Colonic mucosa (tissue), 4 donors: Measurements from ENCODE around the gene BZW2. TPM values are rescaled to one million over a fixed set of nuclear protein-coding genes. Genes with fewer than 3 reads are reported as not detected.

Source experiments
- DNase-seq: peaks from one replicate; pipeline ENCODE4 v3.0.0-alpha.2; 2020
- H3K27ac ChIP-seq: fragments of 200-600 bp; one replicate; pipeline ENCODE4 v1.8.0; 2021
- H3K27me3 ChIP-seq: fragments of 200-600 bp; one replicate; pipeline ENCODE4 v1.8.0; 2021
- H3K36me3 ChIP-seq: fragments of 200-600 bp; one replicate; pipeline ENCODE4 v1.8.0; 2021
- H3K4me1 ChIP-seq: fragments of 200-600 bp; one replicate; pipeline ENCODE4 v1.8.0; 2021; ENCODE audit warnings: mild to moderate bottlenecking
- H3K4me3 ChIP-seq: fragments of 200-600 bp; one replicate; pipeline ENCODE4 v1.8.0; 2021
- H3K9ac ChIP-seq, 2 donors: one replicate each; pipeline ENCODE4 v1.7.0; 2013; ENCODE audit warnings: control low read depth in 2 of 2, low read depth in 2 of 2, low read length in 2 of 2
- H3K9me3 ChIP-seq: fragments of 200-600 bp; one replicate; pipeline ENCODE4 v1.8.0; 2021
- CTCF ChIP-seq: fragments of 200-600 bp; IDR thresholded peaks from one replicate; pipeline ENCODE4 v1.8.0; 2022; ENCODE audit warnings: antibody characterized with exemption, mild to moderate bottlenecking
- intact Hi-C: fragments of 100-400 bp; cut with DNase I; formaldehyde crosslinking; loops from one replicate; pipeline ENCODE4 v1.14.1; 2022
- total RNA-seq, 2 donors: library from RNA; stranded (reverse); fragmentation: NEBNext Ultra II Directional in 1 of 2; extraction: Animal tissue kit (Norgen Biotek cat#: 25700) in 1 of 2; gene quantifications; one replicate each; pipeline ENCODE4 v1.2.1, GENCODE V29; 2021
- donor health status: healthy.
- donor health status: DM: no; HTN: no; CAD: no.
- donor health status: DM: no; HTN: no; CAD: no.

BZW2 gene
- total RNA-seq, 2 donors from 2014 or later, result 56.1 to 73.8 TPM

- Histone ChIP-seq H3K9ac (no peak overlapping the region), H3K36me3 (no peaks in the 10 kb centered on the region), H3K4me1 (no peaks in the 10 kb centered on the region), H3K4me3 (no peak overlapping the region), H3K27me3 (no peaks in the 10 kb centered on the region), H3K27ac (no peak overlapping the region), H3K9me3 (no peaks in the 10 kb centered on the region)
- no peak for TF ChIP-seq CTCF
- DNase-seq, result no peak
- intact Hi-C loops, result no loop called here
Measured at GRCh38 chr7:16668049-16668858, 22.3 kb downstream of the BZW2 start.

GRCh38 chr7:16668978-16669377, 23.0 kb downstream of the BZW2 start:
- Histone ChIP-seq H3K27ac (no peak overlapping the region), H3K4me3 (no peak overlapping the region), H3K27me3 (no peaks in the 10 kb centered on the region), H3K4me1 (no peaks in the 10 kb centered on the region), H3K9me3 (no peaks in the 10 kb centered on the region), H3K36me3 (no peaks in the 10 kb centered on the region), H3K9ac (no peak overlapping the region)
- intact Hi-C loops, result no loop called here
- no peak for TF ChIP-seq CTCF
- no peak for DNase-seq

- Histone ChIP-seq H3K36me3 (no peaks in the 10 kb centered on the region), H3K9ac (no peak overlapping the region), H3K9me3 (no peaks in the 10 kb centered on the region), H3K27ac (no peak overlapping the region), H3K27me3 (no peaks in the 10 kb centered on the region), H3K4me3 (no peak overlapping the region), H3K4me1 (no peaks in the 10 kb centered on the region)
- intact Hi-C loops, result no loop called here
- no peak for TF ChIP-seq CTCF
- DNase-seq, result no peak
Measured at GRCh38 chr7:16669581-16669980, 23.6 kb downstream of the BZW2 start.

GRCh38 chr7:16670021-16670420, 24.0 kb downstream of the BZW2 start:
- Histone ChIP-seq H3K36me3 (no peaks in the 10 kb centered on the region), H3K9ac (no peak overlapping the region), H3K27ac (no peak overlapping the region), H3K27me3 (no peaks in the 10 kb centered on the region), H3K4me3 (no peak overlapping the region), H3K4me1 (no peaks in the 10 kb centered on the region), H3K9me3 (no peaks in the 10 kb centered on the region)
- intact Hi-C loops, result no loop called here
- no peak for TF ChIP-seq CTCF
- no peak for DNase-seq

- intact Hi-C loops, result no loop called here
- TF ChIP-seq CTCF, result no peak
- no peaks in the 10 kb centered on the region for H3K27me3 ChIP-seq
- no peak overlapping the region for H3K4me3 ChIP-seq
- no peaks in the 10 kb centered on the region for H3K4me1 ChIP-seq
- H3K27ac ChIP-seq, result no peak overlapping the region
- H3K9ac ChIP-seq, result no peak overlapping the region
- H3K9me3 ChIP-seq, result no peaks in the 10 kb centered on the region
- no peaks in the 10 kb centered on the region for H3K36me3 ChIP-seq
- no peak for DNase-seq
Measured at GRCh38 chr7:16670731-16671344, 24.9 kb downstream of the BZW2 start.
